Esophagus muscularis mucosa (tissue), 3 donors: ENCODE measurements around the gene CPSF3.

ENCODE experiments used
- POLR2AphosphoS5 ChIP-seq, 2 donors: sonication (generic); formaldehyde crosslinking; IDR thresholded peaks; one replicate each; pipeline ENCODE4 v1.6.1; 2017; ENCODE audit warnings: antibody characterized with exemption in 2 of 2
- TF ChIP-seq, protein P1 (sequence below), 3 experiments: fragments of 200-600 bp in 2 of 3; fragments of 450-650 bp in 1 of 3; sonication (generic) in 2 of 3; IDR thresholded peaks; one replicate each; pipeline ENCODE4 v1.5.1; 2017 to 2019; ENCODE audit warnings: antibody characterized with exemption in 3 of 3, mild to moderate bottlenecking in 2 of 3, moderate library complexity in 1 of 3

DNA sequence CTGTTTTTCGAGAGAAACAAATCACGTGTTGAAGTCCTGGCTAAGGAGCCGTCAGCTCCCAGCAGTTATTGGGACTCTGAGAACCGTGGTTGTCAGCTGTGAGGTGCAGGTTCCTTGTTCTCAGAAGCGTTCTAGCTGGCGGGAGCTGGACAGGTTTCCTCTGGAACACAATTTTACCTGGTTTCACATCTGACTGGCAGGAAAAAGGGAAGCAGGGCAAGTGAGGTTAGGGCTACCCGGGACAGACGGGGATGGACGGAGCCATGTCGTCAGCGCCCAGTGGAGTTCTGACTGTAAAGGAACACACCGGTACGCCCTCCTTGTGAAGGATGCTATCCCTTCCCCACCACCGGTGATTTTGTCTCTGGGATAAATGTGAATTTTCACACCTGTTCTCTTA is 26.3 kb upstream of the CPSF3 start:
- TF ChIP-seq, protein P1, sequence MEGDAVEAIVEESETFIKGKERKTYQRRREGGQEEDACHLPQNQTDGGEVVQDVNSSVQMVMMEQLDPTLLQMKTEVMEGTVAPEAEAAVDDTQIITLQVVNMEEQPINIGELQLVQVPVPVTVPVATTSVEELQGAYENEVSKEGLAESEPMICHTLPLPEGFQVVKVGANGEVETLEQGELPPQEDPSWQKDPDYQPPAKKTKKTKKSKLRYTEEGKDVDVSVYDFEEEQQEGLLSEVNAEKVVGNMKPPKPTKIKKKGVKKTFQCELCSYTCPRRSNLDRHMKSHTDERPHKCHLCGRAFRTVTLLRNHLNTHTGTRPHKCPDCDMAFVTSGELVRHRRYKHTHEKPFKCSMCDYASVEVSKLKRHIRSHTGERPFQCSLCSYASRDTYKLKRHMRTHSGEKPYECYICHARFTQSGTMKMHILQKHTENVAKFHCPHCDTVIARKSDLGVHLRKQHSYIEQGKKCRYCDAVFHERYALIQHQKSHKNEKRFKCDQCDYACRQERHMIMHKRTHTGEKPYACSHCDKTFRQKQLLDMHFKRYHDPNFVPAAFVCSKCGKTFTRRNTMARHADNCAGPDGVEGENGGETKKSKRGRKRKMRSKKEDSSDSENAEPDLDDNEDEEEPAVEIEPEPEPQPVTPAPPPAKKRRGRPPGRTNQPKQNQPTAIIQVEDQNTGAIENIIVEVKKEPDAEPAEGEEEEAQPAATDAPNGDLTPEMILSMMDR (IDR thresholded peaks at IDR 0.05): no peak
- no peak for TF ChIP-seq POLR2AphosphoS5 (IDR thresholded peaks at IDR 0.05)
